ENCODE results near the gene SLIT3.

SLIT3 gene

DNA sequence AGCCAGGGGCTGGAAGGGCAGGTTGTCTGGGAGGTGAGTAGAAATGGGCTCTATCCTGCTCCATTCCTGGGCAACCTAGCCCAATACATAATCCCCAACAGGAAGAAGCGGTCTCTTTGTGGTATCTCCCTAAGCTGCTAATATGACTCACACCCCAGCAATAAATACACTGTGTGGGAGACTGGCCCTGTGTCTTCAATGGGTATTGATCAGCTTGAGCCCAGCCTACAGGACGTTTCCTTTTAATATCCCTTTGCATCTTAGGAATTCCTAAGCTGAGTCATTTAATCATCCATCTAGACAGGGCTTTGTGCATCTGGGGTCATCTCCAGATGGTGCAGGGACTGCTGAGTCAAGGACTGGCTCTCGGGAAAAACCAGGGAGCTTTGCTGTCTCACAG lies 514.8 kb downstream of the SLIT3 start:
- no peak overlapping the region for H3K4me3 ChIP-seq (ENCODE audit: low read depth, low read length)
- TF ChIP-seq, protein P1, sequence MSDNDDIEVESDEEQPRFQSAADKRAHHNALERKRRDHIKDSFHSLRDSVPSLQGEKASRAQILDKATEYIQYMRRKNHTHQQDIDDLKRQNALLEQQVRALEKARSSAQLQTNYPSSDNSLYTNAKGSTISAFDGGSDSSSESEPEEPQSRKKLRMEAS (IDR thresholded peaks at IDR 0.05; ENCODE audit: low read depth, low read length) = no peak
- TF ChIP-seq POLR2A (IDR thresholded peaks at IDR 0.05; ENCODE audit: extremely low read depth, insufficient read length) = no peak
- TF ChIP-seq, protein P2, sequence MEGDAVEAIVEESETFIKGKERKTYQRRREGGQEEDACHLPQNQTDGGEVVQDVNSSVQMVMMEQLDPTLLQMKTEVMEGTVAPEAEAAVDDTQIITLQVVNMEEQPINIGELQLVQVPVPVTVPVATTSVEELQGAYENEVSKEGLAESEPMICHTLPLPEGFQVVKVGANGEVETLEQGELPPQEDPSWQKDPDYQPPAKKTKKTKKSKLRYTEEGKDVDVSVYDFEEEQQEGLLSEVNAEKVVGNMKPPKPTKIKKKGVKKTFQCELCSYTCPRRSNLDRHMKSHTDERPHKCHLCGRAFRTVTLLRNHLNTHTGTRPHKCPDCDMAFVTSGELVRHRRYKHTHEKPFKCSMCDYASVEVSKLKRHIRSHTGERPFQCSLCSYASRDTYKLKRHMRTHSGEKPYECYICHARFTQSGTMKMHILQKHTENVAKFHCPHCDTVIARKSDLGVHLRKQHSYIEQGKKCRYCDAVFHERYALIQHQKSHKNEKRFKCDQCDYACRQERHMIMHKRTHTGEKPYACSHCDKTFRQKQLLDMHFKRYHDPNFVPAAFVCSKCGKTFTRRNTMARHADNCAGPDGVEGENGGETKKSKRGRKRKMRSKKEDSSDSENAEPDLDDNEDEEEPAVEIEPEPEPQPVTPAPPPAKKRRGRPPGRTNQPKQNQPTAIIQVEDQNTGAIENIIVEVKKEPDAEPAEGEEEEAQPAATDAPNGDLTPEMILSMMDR (IDR thresholded peaks at IDR 0.05; ENCODE audit: low read depth, low read length) = no peak
- TF ChIP-seq MYC (IDR thresholded peaks at IDR 0.05; ENCODE audit: low read depth, low read length) = no peak
- peak; percentile 17 for DNase-seq (ENCODE audit: low read depth)

DNA sequence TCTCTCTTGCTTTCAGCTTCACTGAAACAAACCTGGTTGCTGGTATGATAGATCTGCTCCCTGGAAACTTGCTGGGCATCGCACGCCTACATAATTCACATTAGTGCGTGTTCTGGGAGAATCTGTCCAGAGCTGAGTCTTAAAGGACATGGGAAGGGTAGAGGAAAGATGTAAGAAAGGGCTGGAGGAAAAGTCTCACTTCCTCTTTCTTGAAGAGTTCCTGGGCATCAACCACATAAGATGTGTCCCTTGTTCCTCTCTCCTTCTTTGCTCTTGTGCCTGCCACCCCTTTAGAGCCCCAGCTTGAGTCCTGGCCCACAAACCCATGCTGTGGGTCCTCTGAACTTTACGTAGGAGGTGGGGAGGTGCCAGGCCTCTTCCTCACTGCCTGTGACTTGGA lies 516.5 kb downstream of the SLIT3 start:
- DNase-seq (ENCODE audit: low read depth) = peak; percentile 25
- no peak overlapping the region for H3K4me3 ChIP-seq (ENCODE audit: low read depth, low read length)
- TF ChIP-seq, protein P2 (IDR thresholded peaks at IDR 0.05; ENCODE audit: low read depth, low read length) = no peak
- TF ChIP-seq MYC (IDR thresholded peaks at IDR 0.05; ENCODE audit: low read depth, low read length) (no peak), POLR2A (IDR thresholded peaks at IDR 0.05; ENCODE audit: extremely low read depth, insufficient read length) (no peak)
- TF ChIP-seq, protein P1 (IDR thresholded peaks at IDR 0.05; ENCODE audit: low read depth, low read length) = no peak

DNA sequence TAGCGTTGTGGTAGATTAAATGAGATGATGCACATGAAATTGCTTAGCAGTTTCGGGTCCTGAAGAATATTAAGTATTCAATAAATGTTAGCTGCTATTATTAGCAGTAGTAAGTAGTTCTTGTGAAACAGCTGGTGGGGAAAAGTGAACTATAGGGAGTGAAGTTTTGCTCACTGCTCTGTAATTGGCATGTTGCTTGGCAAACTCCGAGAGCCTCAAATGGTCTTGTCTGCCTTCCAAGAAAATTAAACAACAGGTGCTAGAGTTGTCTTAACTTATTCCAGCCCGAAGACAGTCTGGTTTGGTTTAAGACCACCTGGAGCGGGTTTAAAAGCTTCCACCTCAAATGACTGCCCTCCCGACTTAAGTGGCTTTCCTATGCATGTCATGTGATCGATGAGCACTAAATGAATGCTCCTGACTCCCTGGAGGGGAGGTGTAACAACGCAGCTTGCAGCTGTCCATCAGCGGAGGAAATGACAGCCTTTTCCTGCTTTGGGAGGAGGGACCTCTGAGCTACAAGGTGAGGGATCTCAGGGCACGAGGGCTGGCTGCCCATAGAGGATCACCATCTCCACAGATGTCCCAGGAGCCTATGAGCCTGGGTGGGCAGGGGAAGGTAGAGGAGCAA lies 518.9 kb downstream of the SLIT3 start:
- no peak for DNase-seq (ENCODE audit: low read depth)
- no peak for TF ChIP-seq MYC (IDR thresholded peaks at IDR 0.05; ENCODE audit: low read depth, low read length)
- no peak for TF ChIP-seq POLR2A (IDR thresholded peaks at IDR 0.05; ENCODE audit: extremely low read depth, insufficient read length)
- TF ChIP-seq, protein P2 (IDR thresholded peaks at IDR 0.05; ENCODE audit: low read depth, low read length) = no peak
- TF ChIP-seq, protein P1 (IDR thresholded peaks at IDR 0.05; ENCODE audit: low read depth, low read length) = no peak
- H3K4me3 ChIP-seq (ENCODE audit: low read depth, low read length) = no peak overlapping the region

DNA sequence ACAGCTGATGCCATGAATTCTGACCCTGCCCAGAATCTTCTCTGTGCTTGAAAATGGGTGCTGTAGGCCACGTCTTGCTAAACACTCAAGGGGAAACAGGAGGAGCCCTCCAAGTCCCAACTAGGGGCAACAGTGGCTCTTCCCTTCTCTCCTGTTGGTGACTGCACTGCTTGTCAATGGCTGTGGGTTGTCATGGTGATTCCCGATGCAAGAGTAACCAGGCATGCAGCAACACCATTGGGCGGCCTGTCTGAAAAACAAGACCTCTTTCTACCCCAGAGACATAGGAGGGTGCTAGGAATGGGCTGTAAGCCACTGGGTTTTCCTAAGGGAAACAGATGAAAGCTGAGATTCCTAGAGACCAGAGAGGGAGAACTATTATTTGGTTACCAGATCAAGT lies 520.1 kb downstream of the SLIT3 start:
- TF ChIP-seq POLR2A (IDR thresholded peaks at IDR 0.05; ENCODE audit: extremely low read depth, insufficient read length) = no peak
- TF ChIP-seq, protein P2 (IDR thresholded peaks at IDR 0.05; ENCODE audit: low read depth, low read length) = no peak
- DNase-seq (ENCODE audit: low read depth) = no peak

DNA sequence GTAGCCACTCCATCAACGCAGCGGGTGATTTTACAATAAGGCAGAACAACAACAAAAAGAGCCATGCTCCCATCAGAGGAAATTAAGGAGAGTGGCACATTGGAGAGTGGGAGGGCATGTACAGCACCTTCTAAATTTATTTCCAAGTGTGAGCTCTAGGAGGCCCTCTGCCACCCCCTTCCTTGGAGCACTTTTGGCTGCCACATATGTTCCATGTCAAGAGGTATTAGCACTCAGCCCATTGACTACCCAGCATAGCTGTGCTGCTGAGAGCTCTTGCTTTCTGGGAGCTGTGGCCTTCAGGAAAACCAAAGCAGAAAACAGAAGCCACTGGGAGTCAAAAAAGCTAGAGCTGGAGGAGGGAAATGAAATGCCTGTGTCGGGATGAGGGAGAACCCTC lies 521.6 kb downstream of the SLIT3 start:
- DNase-seq (ENCODE audit: low read depth) = no peak
- no peak overlapping the region for H3K4me3 ChIP-seq (ENCODE audit: low read depth, low read length)
- TF ChIP-seq POLR2A (IDR thresholded peaks at IDR 0.05; ENCODE audit: extremely low read depth, insufficient read length) (no peak), MYC (IDR thresholded peaks at IDR 0.05; ENCODE audit: low read depth, low read length) (no peak)
- TF ChIP-seq, protein P1 (IDR thresholded peaks at IDR 0.05; ENCODE audit: low read depth, low read length) = no peak
- TF ChIP-seq, protein P2 (IDR thresholded peaks at IDR 0.05; ENCODE audit: low read depth, low read length) = no peak

More for the DNA sequence above, 520.1 kb downstream of the SLIT3 start:
- no peak overlapping the region for H3K4me3 ChIP-seq (ENCODE audit: low read depth, low read length)

DNA sequence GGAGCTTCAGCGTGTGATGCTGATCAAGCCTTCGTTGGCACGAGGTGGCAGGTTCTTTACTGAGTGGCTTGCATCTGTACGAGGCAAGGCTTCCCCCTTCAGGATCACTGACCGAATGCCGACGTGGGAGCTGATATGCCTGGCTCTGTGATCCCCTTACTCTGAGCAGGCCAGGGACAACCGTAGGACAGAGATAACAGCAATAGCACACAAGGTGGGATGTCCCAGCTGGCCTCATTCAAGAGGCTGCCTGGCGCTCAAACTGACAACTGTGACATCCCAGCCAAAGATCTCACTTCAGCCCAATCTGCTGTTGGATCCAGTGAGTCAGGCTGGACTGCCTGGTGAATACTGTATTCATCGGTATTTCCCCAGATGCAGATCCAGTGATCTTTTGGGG lies 522.4 kb downstream of the SLIT3 start:
- no peak overlapping the region for H3K4me3 ChIP-seq (ENCODE audit: low read depth, low read length)
- DNase-seq (ENCODE audit: low read depth) = no peak
- TF ChIP-seq, protein P1 (IDR thresholded peaks at IDR 0.05; ENCODE audit: low read depth, low read length) = no peak

Data from NB4 (cell line).